ENCODE measurements around the gene KLHL22. TPM values are rescaled to one million over a fixed set of nuclear protein-coding genes. Genes with fewer than 3 reads are reported as not detected.

Gene KLHL22
- total and polyA plus RNA-seq, 2 donors (not counting 3 experiments of a cell fraction or from before 2014, with no cell fraction given), result 24.2 to 33.6 TPM

DNA sequence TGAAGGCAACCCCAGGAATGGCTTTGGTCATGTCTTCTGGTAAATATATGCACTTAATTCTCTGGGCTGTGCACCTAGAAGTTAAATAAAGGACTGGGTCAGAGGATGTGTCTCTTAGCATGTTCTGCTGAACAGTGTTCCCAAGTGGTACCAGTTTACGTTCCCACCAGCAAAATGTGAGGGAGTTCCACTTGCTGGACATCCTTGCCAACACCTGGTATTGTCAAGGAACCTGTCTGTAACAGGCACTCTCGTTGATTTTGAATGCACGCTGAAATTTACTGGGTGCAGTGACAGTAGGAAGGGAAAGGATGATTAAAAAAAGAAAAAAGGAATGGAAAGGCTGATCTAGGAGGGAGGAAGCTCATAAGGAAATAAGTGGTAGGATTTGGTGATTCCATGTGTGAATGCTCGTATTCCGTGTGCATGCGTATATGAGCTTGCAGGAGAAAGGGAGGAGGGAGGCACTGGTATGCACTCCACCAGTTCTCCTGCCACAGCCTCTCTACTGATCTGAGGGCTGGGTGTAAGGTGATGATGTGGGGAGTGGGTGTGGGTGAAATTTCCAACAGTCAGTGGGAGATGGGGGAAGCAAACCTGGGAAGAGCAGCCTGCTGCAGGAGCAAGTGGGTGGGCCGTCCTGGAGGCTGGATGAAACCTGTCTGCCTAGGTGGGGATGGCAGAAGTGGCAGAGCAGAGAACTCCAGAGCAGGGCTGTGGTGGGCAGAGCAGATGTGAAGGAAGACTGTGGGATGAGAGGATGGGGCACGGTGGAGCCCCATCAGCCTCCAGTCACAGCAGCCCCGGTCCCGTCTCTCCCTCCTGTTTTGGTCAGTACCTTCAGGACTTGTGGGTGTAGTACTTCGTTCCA is 26.8 kb upstream of the KLHL22 start:
- Histone ChIP-seq H3K9me3 (replicated peaks; ENCODE audit: control insufficient read depth, insufficient read depth, low read length) (no peaks in the 10 kb centered on the region), H3K27me3 (ENCODE audit: control insufficient read depth in 2 of 2, insufficient read depth in 2 of 2, low read length in 2 of 2) (no peaks in the 10 kb centered on the region), H2AFZ (ENCODE audit: low read depth, low read length) (no peak overlapping the region), H3K9ac (replicated peaks; ENCODE audit: extremely low read depth, insufficient read depth, low read length) (no peak overlapping the region), H3K4me3 (replicated peaks in 1 of 3; ENCODE audit: insufficient read depth in 1 of 3, low read depth in 1 of 3, low read length in 3 of 3) (no peak overlapping the region), H4K20me1 (replicated peaks; ENCODE audit: control insufficient read depth, extremely low read depth, insufficient read depth, low read length) (peaks cover 3% of the 10 kb centered on the region), H3K4me1 (ENCODE audit: control insufficient read depth, extremely low read depth, insufficient read depth, low read length) (peaks cover 58% of the 10 kb centered on the region), H3K79me2 (ENCODE audit: control insufficient read depth, insufficient read depth, low read length) (peaks cover 92% of the 10 kb centered on the region), H3K36me3 (ENCODE audit: control insufficient read depth in 2 of 2, extremely low read depth in 1 of 2, insufficient read depth in 2 of 2, low read length in 2 of 2) (peaks cover 3 to 4% of the 10 kb centered on the region in 2 experiments), H3K9me1 (replicated peaks; ENCODE audit: control insufficient read depth, extremely low read depth, insufficient read depth, low read length) (no peaks in the 10 kb centered on the region), H3K4me2 (ENCODE audit: insufficient read depth, low read length) (no peak overlapping the region), H3K27ac (ENCODE audit: insufficient read depth, low read depth, low read length) (no peak overlapping the region)
- CTCF ChIA-PET, result no interaction called here
- no peak for DNase-seq (ENCODE audit: low read depth, low spot score)
- intact Hi-C loops (cut with micrococcal nuclease) (no loop called here), dilution Hi-C loops (cut with MboI; ENCODE audit: extremely low pct_ligation_motif_present, low sequenced_read_pairs) (no loop called here)
- TF ChIP-seq JUN (IDR thresholded peaks at IDR 0.05; ENCODE audit: borderline replicate concordance, insufficient read depth, insufficient read length, low read depth) (no peak), POLR2A (IDR thresholded peaks at IDR 0.05; ENCODE audit: low read depth, low read length) (peak; percentile 29), EZH2 (IDR thresholded peaks at IDR 0.05; ENCODE audit: borderline replicate concordance, low read depth, low read length, severe bottlenecking) (no peak)
- BruUV-seq (replicated peaks), result no TSS peak
- FAIRE-seq, result no peak
- POLR2A ChIA-PET, result no interaction called here

DNA sequence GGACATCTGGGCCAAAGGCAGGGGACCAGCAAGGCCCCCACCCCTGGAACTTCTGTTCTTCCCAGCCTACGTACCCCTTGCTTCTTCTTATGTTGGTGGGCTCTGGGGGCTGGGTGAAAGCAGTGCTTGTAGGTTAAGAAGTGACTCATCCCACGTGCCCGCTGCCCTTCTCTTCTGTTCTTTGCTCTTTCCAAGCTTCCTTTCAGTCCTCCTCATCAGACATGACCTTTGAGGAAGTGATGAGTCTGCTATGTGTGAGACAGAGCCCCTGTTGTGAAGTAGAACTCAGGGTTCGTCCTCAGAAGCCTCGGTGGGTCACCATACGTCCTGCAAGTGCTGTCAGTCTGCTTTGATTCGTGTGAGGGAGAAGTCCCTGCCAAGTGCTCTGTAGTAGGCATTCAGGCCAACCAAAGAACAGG is 24.5 kb upstream of the KLHL22 start:
- CTCF ChIA-PET, result interaction anchor here (0.6 to 1.5 kb wide), 7 partner anchors 8 to 102 kb away, joined by 3 to 5 read pairs (median 3); partner anchors contain the start of gene MED15
- Histone ChIP-seq H3K9me1 (replicated peaks; ENCODE audit: control insufficient read depth, extremely low read depth, insufficient read depth, low read length) (no peaks in the 10 kb centered on the region), H3K36me3 (ENCODE audit: control insufficient read depth in 2 of 2, extremely low read depth in 1 of 2, insufficient read depth in 2 of 2, low read length in 2 of 2) (peaks cover 3 to 4% of the 10 kb centered on the region in 2 experiments), H4K20me1 (replicated peaks; ENCODE audit: control insufficient read depth, extremely low read depth, insufficient read depth, low read length) (peaks cover 3% of the 10 kb centered on the region), H2AFZ (ENCODE audit: low read depth, low read length) (no peak overlapping the region), H3K4me2 (ENCODE audit: insufficient read depth, low read length) (no peak overlapping the region), H3K27me3 (ENCODE audit: control insufficient read depth in 2 of 2, insufficient read depth in 2 of 2, low read length in 2 of 2) (no peaks in the 10 kb centered on the region), H3K9me3 (replicated peaks; ENCODE audit: control insufficient read depth, insufficient read depth, low read length) (no peaks in the 10 kb centered on the region), H3K27ac (ENCODE audit: insufficient read depth, low read depth, low read length) (peak overlapping the region; percentile 58), H3K4me1 (ENCODE audit: control insufficient read depth, extremely low read depth, insufficient read depth, low read length) (peaks cover 52% of the 10 kb centered on the region), H3K4me3 (replicated peaks in 1 of 3; ENCODE audit: insufficient read depth in 1 of 3, low read depth in 1 of 3, low read length in 3 of 3) (no peak overlapping the region), H3K79me2 (ENCODE audit: control insufficient read depth, insufficient read depth, low read length) (peaks cover 93% of the 10 kb centered on the region), H3K9ac (replicated peaks; ENCODE audit: extremely low read depth, insufficient read depth, low read length) (no peak overlapping the region)
- peak; percentile 84 for TF ChIP-seq FOS (IDR thresholded peaks at IDR 0.05; ENCODE audit: borderline replicate concordance, insufficient read depth, low read length)
- TF ChIP-seq GATA2 (IDR thresholded peaks at IDR 0.05; ENCODE audit: insufficient read depth, insufficient read length, low read depth, low read length), result no peak
- POLR2A ChIA-PET, result interaction anchor here (1.2 kb wide), 1 partner anchor 12 kb away, joined by 4 read pairs; the partner anchor contains the start of gene MED15
- BruUV-seq (replicated peaks), result no TSS peak
- DNase-seq (ENCODE audit: low read depth, low spot score), result peak; percentile 64
- intact Hi-C loops (cut with micrococcal nuclease), result no loop called here
- dilution Hi-C loops (cut with MboI; ENCODE audit: extremely low pct_ligation_motif_present, low sequenced_read_pairs), result no loop called here
- FAIRE-seq, result peak; percentile 79

Data from endothelial cell of umbilical vein (primary cell).